GM23338 (cell line): Measurements from ENCODE around the gene SCUBE2.

Experiments
- CREB1 ChIP-seq: fragments of 250-450 bp; sonication (Bioruptor Pico); IDR thresholded peaks from 2 replicates; pipeline ENCODE4 v1.5.0; 2020; ENCODE audit warnings: low read depth, mild to moderate bottlenecking, moderate library complexity
- EZH2 ChIP-seq: fragments of 200-600 bp; sonication (generic); IDR thresholded peaks from one replicate; pipeline ENCODE4 v1.8.0; 2017; ENCODE audit warnings: antibody characterized with exemption, mild to moderate bottlenecking, low read depth; ENCODE audit not compliant: unreplicated experiment
- EZH2phosphoT487 ChIP-seq: fragments of 200-600 bp; sonication (generic); IDR thresholded peaks from one replicate; pipeline ENCODE4 v1.8.1; 2018; ENCODE audit warnings: antibody characterized with exemption; ENCODE audit not compliant: unreplicated experiment
- POLR2AphosphoS5 ChIP-seq: IDR thresholded peaks from 2 replicates; pipeline ENCODE4 v1.6.1; 2016; ENCODE audit warnings: antibody characterized with exemption, low read depth
- STAT1 ChIP-seq: IDR thresholded peaks from one replicate; pipeline ENCODE4 v1.6.1; 2016; ENCODE audit warnings: antibody characterized with exemption; ENCODE audit not compliant: unreplicated experiment
- TF ChIP-seq, protein P1 (sequence below), 2 experiments: fragments of 200-600 bp in 1 of 2; sonication (generic) in 1 of 2; conservative IDR thresholded peaks; 2 replicates each; pipeline versions ENCODE4 v1.5.1 to v1.6.1; 2016 to 2017; ENCODE audit warnings: antibody characterized with exemption in 2 of 2, low read depth in 2 of 2, mild to moderate bottlenecking in 2 of 2, moderate library complexity in 1 of 2

DNA sequence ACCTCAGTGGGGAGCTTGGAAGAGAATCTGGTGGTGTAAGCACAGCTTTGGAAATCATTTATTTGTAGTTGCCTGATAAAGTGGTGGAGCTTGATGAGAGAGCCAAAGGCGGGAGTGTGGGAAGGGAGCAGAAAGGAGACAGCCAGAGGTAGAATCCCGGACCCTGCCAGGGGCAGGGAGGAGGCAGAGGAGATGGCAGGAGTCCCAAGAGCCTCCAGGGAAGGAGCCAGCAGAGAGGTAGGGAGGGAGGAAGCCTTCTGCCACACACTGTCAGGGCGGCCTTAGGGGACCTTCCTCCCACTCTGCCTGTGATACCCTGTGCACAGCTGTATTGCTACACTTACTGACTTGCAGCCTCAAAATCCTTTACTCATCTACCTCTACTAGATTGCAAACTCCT lies 15.4 kb downstream of the SCUBE2 start:
- TF ChIP-seq, protein P1, sequence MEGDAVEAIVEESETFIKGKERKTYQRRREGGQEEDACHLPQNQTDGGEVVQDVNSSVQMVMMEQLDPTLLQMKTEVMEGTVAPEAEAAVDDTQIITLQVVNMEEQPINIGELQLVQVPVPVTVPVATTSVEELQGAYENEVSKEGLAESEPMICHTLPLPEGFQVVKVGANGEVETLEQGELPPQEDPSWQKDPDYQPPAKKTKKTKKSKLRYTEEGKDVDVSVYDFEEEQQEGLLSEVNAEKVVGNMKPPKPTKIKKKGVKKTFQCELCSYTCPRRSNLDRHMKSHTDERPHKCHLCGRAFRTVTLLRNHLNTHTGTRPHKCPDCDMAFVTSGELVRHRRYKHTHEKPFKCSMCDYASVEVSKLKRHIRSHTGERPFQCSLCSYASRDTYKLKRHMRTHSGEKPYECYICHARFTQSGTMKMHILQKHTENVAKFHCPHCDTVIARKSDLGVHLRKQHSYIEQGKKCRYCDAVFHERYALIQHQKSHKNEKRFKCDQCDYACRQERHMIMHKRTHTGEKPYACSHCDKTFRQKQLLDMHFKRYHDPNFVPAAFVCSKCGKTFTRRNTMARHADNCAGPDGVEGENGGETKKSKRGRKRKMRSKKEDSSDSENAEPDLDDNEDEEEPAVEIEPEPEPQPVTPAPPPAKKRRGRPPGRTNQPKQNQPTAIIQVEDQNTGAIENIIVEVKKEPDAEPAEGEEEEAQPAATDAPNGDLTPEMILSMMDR (conservative IDR thresholded peaks at IDR 0.05; ENCODE audit: low read depth in 2 of 2) = no peak
- TF ChIP-seq CREB1 (no peak), STAT1 (no peak), POLR2AphosphoS5 (no peak), EZH2 (no peak), EZH2phosphoT487 (no peak)
